ENCODE results near the gene PIGN.

DNA sequence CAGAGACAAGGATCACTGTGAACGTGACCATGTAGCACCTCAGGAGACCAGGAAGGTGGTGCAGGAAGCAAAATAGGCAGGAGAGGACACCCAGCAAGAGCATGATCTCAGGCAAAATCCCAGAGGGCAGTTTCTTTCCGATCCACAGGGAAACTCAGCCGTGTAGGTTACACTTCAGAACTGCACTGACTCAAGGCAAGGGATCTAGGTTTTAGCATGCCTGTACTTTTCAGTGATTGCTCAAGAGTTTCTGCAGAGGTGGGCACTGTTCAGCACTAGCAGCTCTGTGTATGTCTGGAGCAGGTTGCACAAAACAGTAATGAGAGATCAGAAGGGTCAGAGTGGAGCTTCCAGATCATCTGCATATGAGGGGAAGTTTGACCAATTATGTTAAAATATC, 177.3 kb downstream of the PIGN start:
- no peak for TF ChIP-seq MYC (IDR thresholded peaks at IDR 0.05; ENCODE audit: low read depth, low read length)
- TF ChIP-seq FOS (IDR thresholded peaks at IDR 0.05; ENCODE audit: borderline replicate concordance, insufficient read depth, low read length), result no peak
- TF ChIP-seq, protein P1, sequence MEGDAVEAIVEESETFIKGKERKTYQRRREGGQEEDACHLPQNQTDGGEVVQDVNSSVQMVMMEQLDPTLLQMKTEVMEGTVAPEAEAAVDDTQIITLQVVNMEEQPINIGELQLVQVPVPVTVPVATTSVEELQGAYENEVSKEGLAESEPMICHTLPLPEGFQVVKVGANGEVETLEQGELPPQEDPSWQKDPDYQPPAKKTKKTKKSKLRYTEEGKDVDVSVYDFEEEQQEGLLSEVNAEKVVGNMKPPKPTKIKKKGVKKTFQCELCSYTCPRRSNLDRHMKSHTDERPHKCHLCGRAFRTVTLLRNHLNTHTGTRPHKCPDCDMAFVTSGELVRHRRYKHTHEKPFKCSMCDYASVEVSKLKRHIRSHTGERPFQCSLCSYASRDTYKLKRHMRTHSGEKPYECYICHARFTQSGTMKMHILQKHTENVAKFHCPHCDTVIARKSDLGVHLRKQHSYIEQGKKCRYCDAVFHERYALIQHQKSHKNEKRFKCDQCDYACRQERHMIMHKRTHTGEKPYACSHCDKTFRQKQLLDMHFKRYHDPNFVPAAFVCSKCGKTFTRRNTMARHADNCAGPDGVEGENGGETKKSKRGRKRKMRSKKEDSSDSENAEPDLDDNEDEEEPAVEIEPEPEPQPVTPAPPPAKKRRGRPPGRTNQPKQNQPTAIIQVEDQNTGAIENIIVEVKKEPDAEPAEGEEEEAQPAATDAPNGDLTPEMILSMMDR (IDR thresholded peaks at IDR 0.05; ENCODE audit: extremely low read depth in 1 of 2, insufficient read depth in 1 of 2, low read depth in 1 of 2, low read length in 2 of 2), result no peak
- no peak for TF ChIP-seq EZH2 (IDR thresholded peaks at IDR 0.05; ENCODE audit: borderline replicate concordance, low read depth, low read length, severe bottlenecking)
- TF ChIP-seq POLR2A (IDR thresholded peaks at IDR 0.05; ENCODE audit: low read depth, low read length), result no peak
- TF ChIP-seq JUN (IDR thresholded peaks at IDR 0.05; ENCODE audit: borderline replicate concordance, insufficient read depth, insufficient read length, low read depth), result no peak
- TF ChIP-seq, protein P2, sequence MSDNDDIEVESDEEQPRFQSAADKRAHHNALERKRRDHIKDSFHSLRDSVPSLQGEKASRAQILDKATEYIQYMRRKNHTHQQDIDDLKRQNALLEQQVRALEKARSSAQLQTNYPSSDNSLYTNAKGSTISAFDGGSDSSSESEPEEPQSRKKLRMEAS (IDR thresholded peaks at IDR 0.05; ENCODE audit: insufficient read depth, insufficient read length), result no peak
- no peak for TF ChIP-seq GATA2 (IDR thresholded peaks at IDR 0.05; ENCODE audit: insufficient read depth, insufficient read length, low read depth, low read length)
- no peak for TF ChIP-seq POLR2AphosphoS5 (IDR thresholded peaks at IDR 0.05; ENCODE audit: insufficient read depth, low read depth, low read length)

Data from endothelial cell of umbilical vein (primary cell).